ENCODE data around the gene ACAD10.

GRCh38 chr12:111653596-111653995 is 32.3 kb upstream of the ACAD10 start:
- TF ChIP-seq, protein P1, sequence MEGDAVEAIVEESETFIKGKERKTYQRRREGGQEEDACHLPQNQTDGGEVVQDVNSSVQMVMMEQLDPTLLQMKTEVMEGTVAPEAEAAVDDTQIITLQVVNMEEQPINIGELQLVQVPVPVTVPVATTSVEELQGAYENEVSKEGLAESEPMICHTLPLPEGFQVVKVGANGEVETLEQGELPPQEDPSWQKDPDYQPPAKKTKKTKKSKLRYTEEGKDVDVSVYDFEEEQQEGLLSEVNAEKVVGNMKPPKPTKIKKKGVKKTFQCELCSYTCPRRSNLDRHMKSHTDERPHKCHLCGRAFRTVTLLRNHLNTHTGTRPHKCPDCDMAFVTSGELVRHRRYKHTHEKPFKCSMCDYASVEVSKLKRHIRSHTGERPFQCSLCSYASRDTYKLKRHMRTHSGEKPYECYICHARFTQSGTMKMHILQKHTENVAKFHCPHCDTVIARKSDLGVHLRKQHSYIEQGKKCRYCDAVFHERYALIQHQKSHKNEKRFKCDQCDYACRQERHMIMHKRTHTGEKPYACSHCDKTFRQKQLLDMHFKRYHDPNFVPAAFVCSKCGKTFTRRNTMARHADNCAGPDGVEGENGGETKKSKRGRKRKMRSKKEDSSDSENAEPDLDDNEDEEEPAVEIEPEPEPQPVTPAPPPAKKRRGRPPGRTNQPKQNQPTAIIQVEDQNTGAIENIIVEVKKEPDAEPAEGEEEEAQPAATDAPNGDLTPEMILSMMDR (IDR thresholded peaks at IDR 0.05; ENCODE audit: insufficient read depth, low read depth, low read length), result no peak
- no peak for TF ChIP-seq EZH2 (IDR thresholded peaks at IDR 0.05; ENCODE audit: insufficient read depth, low read length)
